ENCODE data around the gene ERAL1.
"Not testable (repeated sequence)": the region's sequence is repeated elsewhere in the genome, so short reads cannot be mapped to it uniquely, and the experiment has no call there.

The ERAL1 gene

DNA sequence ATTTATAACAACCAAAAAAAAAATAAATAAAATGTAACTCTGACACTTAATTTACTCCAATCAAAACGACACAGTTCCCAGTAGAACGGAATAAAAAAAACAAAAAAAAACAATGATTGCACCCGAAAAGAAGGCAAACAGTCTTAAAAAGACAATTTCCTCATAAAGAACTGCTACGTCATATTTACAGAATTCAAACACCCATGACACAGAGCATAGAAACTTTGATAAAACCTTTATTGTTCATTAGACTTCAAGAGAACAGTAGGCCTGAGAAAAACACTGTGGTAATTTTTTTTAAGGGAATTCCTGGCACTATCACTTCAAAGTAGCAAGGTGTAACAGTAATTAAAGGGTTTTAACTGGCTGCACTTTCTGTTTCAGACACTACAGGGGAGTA is 38.3 kb upstream of the ERAL1 start:
- TF ChIP-seq, protein P1, sequence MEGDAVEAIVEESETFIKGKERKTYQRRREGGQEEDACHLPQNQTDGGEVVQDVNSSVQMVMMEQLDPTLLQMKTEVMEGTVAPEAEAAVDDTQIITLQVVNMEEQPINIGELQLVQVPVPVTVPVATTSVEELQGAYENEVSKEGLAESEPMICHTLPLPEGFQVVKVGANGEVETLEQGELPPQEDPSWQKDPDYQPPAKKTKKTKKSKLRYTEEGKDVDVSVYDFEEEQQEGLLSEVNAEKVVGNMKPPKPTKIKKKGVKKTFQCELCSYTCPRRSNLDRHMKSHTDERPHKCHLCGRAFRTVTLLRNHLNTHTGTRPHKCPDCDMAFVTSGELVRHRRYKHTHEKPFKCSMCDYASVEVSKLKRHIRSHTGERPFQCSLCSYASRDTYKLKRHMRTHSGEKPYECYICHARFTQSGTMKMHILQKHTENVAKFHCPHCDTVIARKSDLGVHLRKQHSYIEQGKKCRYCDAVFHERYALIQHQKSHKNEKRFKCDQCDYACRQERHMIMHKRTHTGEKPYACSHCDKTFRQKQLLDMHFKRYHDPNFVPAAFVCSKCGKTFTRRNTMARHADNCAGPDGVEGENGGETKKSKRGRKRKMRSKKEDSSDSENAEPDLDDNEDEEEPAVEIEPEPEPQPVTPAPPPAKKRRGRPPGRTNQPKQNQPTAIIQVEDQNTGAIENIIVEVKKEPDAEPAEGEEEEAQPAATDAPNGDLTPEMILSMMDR (IDR thresholded peaks at IDR 0.05; ENCODE audit: extremely low read depth, missing control alignments), result no peak
- no peak for DNase-seq (ENCODE audit: low spot score)

DNA sequence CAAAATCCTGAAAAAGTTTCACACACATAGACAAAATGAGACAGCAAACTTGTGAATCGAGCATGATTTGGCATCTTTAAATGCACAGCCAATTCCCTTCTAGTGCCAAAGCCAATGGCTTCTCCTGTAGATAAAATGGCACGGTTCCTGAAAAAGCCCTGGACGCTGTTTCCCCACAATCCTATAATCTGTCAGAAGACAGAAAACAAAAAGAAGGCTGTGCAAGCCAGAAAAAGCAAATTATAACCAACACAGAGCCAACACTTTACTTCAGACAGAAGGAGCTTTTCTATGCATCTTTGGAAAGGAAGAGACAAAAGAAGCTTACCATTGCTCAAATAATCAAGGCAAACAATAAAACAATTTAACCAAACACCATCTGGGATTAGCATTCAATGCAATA is 36.0 kb upstream of the ERAL1 start:
- TF ChIP-seq, protein P1 (IDR thresholded peaks at IDR 0.05; ENCODE audit: extremely low read depth, missing control alignments), result no peak

DNA sequence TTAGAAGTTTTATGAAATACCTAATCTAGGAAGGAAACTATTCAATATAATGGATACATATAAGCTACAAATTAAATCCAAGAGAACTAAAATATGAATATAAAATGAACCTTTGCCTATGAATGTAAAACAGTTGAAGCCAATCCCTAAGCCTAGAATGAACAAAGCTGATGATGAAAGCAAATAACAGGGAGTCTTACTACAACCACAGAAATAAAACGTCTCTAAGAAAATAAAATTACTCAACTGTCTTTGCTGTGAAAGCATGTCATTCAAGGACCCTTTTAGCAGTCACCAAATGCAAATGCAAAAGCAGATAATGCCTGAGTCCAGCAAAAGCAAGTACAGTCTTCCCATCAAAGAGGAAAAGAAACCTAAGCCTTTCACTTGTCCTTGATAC is 35.2 kb upstream of the ERAL1 start:
- no peak for DNase-seq (ENCODE audit: low spot score)
- TF ChIP-seq, protein P1 (IDR thresholded peaks at IDR 0.05; ENCODE audit: extremely low read depth, missing control alignments), result no peak

More for the DNA sequence above, 36.0 kb upstream of the ERAL1 start:
- no peak for DNase-seq (ENCODE audit: low spot score)

DNA sequence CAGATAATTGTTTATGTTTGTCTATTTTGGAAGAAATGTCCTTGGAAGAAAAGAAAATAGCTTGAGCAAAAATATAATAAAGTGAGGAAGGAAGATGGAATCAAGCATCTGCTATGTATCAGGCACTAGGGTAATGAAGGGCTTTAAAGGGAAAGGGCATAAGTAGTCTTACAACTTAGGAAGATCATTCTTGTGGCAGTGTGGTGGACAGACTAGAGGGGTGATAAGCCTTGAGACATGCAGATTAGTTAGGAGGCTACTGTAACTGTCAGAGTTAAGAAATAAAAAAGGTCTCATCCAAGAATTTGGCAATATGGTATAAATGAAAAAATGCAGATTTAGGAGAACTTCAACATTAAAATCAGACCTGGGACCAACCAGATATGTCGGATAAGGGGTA is 27.1 kb upstream of the ERAL1 start:
- no peak for DNase-seq (ENCODE audit: low spot score)
- TF ChIP-seq, protein P1 (IDR thresholded peaks at IDR 0.05; ENCODE audit: extremely low read depth, missing control alignments), result no peak

DNA sequence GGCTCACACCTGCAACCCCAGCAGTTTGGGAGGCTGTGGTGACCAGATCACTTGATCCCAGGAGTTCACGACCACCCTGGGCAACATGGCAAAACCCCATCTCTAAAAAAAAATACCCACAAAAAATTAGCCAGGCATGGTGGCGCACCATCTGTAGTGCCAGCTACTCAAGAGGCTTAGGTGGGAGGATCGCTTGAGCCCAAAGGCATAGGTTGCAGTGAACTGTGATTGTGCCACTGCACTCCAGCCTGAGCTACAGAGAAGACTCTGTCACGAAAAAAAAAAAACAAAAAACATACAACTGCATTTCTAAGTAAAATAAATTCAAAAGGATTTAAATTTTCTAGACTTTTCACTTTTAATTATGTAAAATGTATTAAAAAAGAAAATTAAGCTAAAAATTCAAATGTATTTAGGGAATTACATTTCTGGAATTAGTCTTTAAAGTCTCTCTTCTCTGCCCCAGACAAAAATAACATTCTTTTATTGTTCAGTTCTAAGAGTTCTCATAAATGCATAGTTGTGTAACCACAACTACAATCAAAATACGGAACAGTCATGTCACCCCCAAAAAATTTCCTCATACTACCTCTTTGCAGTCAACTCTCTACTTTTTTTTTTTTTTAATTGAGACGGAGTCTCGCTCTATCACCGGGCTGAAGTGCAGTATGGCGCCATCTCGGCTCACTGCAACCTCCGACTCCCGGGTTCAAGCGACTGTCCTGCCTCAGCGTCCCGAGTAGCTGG is 26.3 kb upstream of the ERAL1 start:
- TF ChIP-seq, protein P1 (IDR thresholded peaks at IDR 0.05; ENCODE audit: extremely low read depth, missing control alignments), result no peak
- DNase-seq (ENCODE audit: low spot score), result no peak

DNA sequence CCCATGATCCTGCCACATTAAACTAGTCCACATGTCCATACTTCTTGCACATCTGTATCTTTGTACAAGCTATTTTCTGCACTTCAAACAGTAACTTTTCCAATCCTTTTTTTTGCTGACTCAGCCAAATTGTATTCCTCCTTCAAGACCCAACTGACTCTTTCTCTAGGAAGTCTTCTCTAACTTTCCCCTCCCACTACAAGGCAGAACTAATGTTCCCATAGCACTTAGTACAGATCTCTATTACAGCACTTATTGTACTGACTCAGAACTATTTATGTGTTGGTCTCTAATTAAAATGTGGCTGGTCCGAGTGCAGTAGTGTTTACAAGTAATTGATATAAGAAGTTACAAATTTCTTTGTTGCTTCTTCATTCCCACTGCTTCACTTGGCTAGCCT is 20.4 kb upstream of the ERAL1 start:
- TF ChIP-seq, protein P1 (IDR thresholded peaks at IDR 0.05; ENCODE audit: extremely low read depth, missing control alignments), result no peak
- DNase-seq (ENCODE audit: low spot score), result no peak

DNA sequence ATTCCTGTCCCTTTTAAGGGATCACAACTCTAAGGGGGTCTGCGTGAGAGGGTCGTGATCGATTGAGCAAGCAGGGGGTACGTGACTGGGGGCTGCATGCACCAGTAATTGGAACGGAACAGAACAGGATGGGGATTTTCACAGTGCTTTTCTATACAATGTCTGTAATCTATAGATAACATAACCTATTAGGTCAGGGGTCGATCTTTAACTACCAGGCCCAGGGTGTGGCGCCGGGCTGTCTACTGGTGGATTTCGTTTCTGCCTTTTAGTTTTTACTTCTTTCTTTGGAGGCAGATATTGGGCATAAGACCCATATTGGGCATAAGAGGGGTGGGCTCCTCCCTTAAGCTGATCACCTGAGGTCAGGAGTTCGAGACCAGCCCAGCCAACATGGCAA is 18.3 kb upstream of the ERAL1 start:
- not testable (repeated sequence) for DNase-seq (ENCODE audit: low spot score)

DNA sequence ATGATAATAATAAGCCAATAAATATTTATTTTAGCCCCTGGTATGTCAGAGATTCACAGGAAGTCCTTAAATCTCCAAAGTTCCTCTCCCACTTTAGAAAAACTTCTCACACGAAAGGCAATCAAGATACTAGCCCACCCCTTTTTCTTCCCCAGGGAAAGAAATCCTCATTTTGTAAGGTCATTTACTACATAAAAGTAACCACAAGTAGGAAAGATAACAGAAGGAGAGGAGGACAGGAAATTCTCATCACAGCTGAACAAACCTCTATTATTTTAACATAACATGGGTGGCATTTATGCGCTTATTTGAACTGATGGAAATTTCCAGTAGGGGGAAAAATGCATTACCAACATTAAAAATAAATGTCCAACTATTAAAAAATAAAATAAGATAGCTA is 15.6 kb upstream of the ERAL1 start:
- no peak for DNase-seq (ENCODE audit: low spot score)
- TF ChIP-seq, protein P1 (IDR thresholded peaks at IDR 0.05; ENCODE audit: extremely low read depth, missing control alignments), result no peak

Measured in GM20000 (cell line).